Fibroblast of mammary gland (primary cell): ENCODE results near the gene ARSG.
A peak's percentile ranks its signal among the peaks of the same experiment; 100 is the strongest.
"Not testable (repeated sequence)": the region's sequence is repeated elsewhere in the genome, so short reads cannot be mapped to it uniquely, and the experiment has no call there.

Experiments
- DNase-seq: peaks from one replicate; pipeline ENCODE4 v3.0.0-alpha.2; 2010; ENCODE audit warnings: low read depth
- H3K4me3 ChIP-seq: 2 replicates; pipeline ENCODE4 v1.5.1; 2011; ENCODE audit warnings: low read depth, mild to moderate bottlenecking, low read length, moderate library complexity; ENCODE audit not compliant: control insufficient read depth
- CTCF ChIP-seq: conservative IDR thresholded peaks from 2 replicates; pipeline ENCODE4 v1.5.1; 2011; ENCODE audit warnings: low read depth, low read length, inconsistent platforms; ENCODE audit not compliant: control insufficient read depth, insufficient read depth

The ARSG gene

GRCh38 chr17:68398691-68399637, 107.7 kb downstream of the ARSG start:
- peak; percentile 87 for TF ChIP-seq CTCF
- DNase-seq = peak; percentile 86
- H3K4me3 ChIP-seq = no peak overlapping the region

GRCh38 chr17:68399638-68400403, 108.5 kb downstream of the ARSG start:
- TF ChIP-seq CTCF = no peak
- DNase-seq = peak; percentile 88
- no peak overlapping the region for H3K4me3 ChIP-seq

- DNase-seq = no peak
- TF ChIP-seq CTCF = no peak
- H3K4me3 ChIP-seq = no peak overlapping the region
These were observed 109.1 kb downstream of the ARSG start for GRCh38 chr17:68400404-68400735.

- no peak for DNase-seq
- no peak for TF ChIP-seq CTCF
- no peak overlapping the region for H3K4me3 ChIP-seq
These were observed 110.0 kb downstream of the ARSG start for GRCh38 chr17:68401288-68401687.

GRCh38 chr17:68403122-68403521, 111.8 kb downstream of the ARSG start:
- TF ChIP-seq CTCF = no peak
- DNase-seq = no peak

GRCh38 chr17:68403837-68404236, 112.5 kb downstream of the ARSG start:
- not testable (repeated sequence) for H3K4me3 ChIP-seq

More at GRCh38 chr17:68403122-68403521, 111.8 kb downstream of the ARSG start:
- H3K4me3 ChIP-seq = no peak overlapping the region

GRCh38 chr17:68407656-68408055, 116.4 kb downstream of the ARSG start:
- DNase-seq, H3K4me3 ChIP-seq: not testable (repeated sequence)

More at GRCh38 chr17:68403837-68404236, 112.5 kb downstream of the ARSG start:
- not testable (repeated sequence) for DNase-seq

- DNase-seq = peak; percentile 16
- peak overlapping the region; percentile 12 for H3K4me3 ChIP-seq
These were observed 122.6 kb downstream of the ARSG start for GRCh38 chr17:68413597-68414560.

- H3K4me3 ChIP-seq, DNase-seq: not testable (repeated sequence)
These were observed 123.6 kb downstream of the ARSG start for GRCh38 chr17:68414901-68415300.
